HG03060 (cell line): Measurements from ENCODE around the gene POLR2J3.
"Not testable (repeated sequence)": the region's sequence is repeated elsewhere in the genome, so short reads cannot be mapped to it uniquely, and the experiment has no call there.

ENCODE experiments used
- ATAC-seq: cut with Tn5 transposase; IDR thresholded peaks from one replicate; pipeline ENCODE4 v1.9.1; 2021; ENCODE audit warnings: low read depth, moderate number of reproducible peaks; ENCODE audit not compliant: unreplicated experiment

The POLR2J3 gene

DNA sequence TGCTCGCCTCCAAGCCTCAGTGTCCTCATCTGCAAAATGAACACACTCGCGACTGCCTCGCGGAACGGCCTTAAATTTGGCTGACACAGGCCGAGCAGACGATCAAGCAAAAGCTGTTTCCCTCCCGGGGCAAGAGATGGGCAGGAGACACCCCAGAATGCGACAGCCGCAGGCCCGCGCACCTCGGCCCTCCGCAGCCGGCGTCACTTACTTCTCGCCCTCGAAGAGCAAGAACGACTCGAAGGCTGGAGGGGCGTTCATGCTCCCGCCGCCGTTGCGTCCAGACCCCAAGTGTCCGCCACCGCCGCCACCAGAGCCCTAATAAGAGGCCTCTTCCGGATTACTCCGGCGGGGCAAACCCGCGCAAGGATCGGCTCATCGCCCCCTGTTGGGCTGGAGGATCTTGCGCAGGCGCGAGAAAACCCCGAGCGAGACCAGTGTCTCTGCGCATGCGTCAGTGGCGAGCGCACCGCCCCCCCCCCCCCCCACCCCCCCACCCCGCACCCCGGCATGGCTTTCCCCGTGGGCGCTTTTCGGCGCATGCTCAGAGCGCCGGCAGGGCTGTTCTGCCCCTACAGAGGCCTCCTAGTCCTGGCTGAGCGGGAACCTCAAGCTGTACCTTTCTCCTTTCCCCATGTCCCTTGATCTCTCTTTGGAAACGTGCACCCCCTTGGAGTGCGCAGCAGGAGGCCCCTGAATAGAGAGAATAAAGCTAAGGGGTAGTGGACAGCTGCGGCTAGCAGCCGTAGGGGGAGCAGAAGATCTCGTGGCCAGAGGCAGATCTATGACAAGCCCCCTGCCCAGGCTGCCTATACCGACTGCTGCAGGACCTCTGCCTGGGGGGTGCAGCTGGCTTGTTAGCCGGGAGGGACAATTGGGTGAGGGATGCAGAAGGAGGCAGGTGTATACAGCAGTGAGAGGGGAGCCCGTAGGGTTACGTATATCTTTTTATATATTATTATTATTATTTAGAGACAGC is at the start of gene POLR2J3:
TSS of gene POLR2J3 (minus strand) at position 323 of the 979 bp plus-strand sequence. CDS start at position 261, 62 bp downstream.
- peak; percentile 83 for ATAC-seq

DNA sequence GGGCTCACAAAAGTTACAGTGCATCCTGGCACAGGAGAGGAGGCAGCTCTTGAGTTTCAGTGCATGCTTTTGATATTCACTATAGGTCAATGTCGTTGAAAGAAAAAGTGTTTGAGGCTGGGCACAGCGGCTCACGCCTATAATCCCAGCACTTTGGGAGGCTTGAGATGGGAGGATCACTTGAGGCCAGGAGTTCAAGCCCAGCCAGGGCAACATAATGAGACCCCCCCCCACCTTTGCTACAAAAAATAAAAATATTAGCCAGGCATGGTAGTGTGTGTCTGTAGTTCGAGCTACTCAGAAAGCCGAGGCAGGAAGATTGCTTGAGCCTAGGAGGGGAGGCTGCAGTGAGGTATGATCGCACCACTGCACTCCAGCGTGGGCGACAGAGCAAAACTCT is 45.7 kb upstream of the POLR2J3 start:
- ATAC-seq, result not testable (repeated sequence)

DNA sequence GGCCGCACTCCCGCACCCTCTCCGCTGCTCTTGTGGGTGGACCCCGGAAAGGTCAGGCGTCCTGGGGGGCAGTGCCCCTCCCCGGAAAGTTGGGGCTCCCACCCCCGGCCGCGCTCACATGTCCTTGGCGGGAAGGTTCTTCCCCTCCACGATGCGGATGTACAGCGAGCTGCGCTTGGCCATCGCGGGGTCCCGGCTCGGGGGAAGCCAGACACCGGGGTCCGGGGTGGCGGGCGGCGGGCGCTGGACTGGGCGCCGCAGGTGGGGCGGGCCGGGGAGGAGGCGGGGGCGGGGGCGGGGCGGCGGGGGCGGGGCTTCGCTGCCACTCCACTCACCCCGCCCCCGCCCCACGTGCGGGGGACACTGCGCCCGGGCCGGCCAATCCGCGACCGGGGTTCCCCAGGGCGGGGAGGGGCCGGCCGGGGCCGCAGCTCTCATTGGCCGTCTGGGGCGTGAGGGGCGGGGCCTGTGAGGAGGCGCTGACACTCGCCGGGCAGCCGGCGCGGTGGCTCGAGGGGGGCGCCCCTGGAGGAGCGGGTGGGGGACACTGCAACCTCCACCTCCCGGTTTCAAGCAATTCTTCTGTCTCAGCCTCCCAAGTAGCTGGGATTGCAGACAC is 44.2 kb upstream of the POLR2J3 start, which contains the start of gene RASA4:
TSS of gene RASA4 (minus strand) at position 250 of the 619 bp plus-strand sequence. CDS start at position 183, 67 bp downstream.
- not testable (repeated sequence) for ATAC-seq

GRCh38 chr7:102615930-102616329 is 43.5 kb upstream of the POLR2J3 start:
- not testable (repeated sequence) for ATAC-seq

DNA sequence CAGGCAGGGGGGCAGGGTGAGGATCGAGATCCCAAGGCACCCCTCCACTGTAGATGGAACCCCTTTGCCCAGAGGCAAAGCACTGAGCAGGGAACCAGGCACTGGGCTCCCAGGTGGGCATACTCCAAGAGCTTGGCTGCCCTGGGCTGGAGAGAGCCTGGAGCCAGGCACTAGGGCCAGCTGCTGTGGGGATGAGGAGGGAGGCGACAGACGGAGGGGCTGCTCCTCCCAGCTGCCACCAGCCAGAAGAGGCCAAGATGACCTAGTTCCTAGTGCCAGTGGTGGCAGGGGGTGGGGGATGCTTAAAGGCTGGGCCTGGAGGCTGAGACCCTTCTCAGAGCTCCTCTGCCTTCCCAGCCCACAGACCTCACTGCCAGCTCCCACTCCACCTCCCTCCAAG is 42.5 kb upstream of the POLR2J3 start:
- ATAC-seq, result not testable (repeated sequence)

DNA sequence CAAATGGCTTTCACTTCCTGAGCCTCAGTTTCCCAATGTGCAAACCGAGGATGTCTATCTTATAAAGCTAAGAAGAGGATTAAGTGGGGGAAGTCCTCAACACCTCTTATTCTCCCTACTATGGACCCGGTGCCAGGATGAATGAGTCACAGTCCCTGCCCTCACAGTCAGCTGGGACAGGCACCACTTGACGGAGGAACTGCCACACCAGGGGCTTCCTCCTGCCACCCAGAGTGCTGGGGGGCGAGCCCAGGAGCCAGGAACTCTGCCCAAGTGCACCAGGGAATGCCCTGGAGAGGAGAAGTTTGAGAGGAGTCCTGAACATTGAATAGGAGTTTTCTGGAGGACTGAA is 41.9 kb upstream of the POLR2J3 start:
- ATAC-seq, result peak; percentile 16

DNA sequence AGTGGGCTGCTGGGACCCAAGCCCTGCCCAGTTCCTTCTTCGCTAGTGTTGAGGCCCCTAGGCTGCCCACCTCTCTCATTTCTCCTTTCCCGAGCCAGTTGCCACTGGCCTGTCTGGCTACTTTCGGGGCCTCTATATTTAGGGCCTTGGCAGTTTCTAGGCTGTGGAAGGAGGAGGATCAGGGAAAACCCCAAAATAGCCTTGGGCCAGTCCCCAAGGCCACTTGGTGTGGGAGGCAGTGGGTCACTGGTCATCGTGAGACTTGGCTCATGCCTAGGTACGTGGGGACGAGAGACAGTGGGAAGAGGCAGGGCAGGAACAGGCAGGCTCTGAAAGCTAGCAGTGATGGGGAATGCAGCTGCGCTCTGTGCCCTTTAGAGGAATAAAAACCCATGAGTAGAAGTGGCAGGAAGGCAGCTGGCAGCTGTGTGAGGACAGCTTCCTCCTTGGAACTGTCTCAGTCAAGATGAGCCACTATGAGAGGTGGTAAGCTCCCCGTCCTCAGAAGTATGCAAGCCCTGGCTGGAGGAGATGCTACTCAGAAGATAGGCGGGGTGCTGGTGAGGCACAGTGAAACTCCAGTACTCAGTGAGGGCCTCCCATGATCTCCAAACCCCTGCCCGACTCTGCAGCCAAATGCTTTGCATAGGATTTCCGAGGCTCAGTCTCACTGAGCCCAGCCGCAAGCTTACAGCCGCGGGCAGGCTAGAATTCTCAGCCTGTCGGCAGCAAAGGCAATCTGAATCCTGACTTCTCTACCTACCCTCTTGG is 41.4 kb upstream of the POLR2J3 start:
- peak; percentile 65 for ATAC-seq

DNA sequence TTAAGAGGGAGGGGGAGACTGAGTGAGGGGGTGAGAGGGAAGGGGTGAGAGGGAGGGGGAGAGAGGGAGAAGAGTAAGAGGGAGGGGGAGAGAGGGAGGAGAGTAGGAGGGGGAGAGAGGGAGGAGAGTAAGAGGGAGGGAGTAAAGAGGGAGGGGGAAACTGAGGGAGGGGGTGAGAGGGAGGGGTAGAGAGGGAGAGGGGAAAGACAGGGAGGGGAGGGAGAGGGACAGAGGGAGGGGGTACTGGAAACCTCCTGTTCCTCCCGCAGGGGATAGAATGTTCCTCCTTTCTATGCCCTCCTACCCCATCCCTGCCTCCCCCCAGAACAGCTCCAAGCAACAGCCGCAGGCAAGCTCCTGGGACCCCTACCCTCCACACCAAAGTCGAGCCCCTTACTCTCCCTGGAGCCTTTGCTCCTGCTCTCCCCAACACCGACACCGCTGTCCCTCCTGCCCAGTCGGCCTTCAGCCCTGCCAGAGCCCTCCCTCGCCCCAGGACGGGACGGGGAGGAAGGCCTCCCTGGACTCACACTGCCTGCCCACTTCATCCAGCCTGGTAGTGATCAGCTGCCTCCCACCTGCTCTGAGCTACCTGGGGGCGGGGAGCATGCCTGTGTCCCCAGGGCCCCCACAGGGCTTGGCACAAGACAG is 39.4 kb upstream of the POLR2J3 start:
- ATAC-seq, result not testable (repeated sequence)

DNA sequence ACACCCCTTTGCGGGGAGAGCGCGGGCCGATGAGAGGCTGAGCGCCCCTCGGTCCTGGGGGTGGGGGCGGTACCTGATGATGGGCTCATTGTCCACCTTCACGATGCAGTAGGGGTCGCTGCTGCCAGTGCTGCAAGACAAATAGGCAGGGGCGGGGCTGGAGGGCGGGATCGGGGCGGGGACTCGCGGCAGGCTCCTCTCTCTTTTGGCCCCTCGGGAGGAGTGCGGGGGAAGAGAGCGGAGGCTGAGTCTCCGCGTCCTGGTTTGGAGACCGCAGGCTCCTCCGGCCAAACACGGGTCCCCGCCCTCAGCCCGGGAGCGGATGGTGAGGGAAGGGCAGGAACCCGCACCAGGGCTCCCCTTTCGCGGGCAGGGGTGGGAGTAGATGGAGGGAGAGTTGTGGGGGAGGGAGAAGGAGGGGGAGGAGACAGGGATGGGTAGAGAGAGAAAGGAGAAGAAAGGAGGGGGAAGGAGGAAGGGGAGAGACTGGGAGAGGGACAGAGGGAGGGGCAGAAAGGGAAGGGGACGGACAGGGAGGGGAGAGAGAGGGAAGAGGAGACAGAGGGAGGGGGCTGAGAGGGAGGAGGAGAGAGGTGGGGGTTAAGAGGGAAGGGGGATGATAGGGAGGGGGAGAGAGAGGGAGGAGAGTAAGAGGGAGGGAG is 38.8 kb upstream of the POLR2J3 start:
- not testable (repeated sequence) for ATAC-seq

GRCh38 chr7:102610441-102610840 is 38.1 kb upstream of the POLR2J3 start:
- ATAC-seq, result not testable (repeated sequence)

GRCh38 chr7:102609734-102610133 is 37.4 kb upstream of the POLR2J3 start:
- ATAC-seq, result not testable (repeated sequence)

GRCh38 chr7:102606848-102607247 is 34.5 kb upstream of the POLR2J3 start:
- ATAC-seq, result not testable (repeated sequence)

DNA sequence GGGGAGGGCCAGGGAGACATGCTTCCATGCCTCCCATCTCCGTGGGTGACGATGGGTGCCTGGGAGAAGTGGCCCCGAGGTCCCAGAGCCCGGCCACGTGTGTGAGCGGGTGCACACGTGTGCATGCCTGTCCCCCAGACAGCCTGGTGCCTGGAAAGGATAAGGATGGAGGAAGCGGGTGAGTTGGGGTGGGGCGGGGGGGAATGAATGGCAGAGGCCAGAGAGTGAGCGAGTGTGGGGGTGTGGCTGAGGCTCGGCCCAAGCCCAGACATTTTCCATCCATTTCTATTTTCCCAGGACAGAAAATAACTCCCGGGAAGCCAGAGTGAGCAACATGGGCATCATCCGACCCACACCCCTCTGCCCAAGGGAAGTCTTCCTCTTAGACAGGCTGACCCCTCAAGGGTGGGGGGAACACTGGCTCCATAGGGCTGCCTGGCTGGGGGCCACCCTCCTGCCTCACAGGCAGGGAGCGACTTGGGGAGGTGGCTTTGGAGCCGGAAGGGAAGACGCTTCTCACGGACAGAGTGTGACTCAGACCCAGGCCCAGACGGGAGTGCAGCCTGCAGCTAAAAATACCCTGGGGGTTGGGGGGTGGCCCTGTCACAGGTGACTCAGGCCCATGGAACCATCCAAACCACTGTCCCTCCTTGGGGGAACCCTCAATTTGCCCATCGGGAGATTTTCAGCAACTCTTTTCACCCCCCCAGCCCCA is 32.2 kb upstream of the POLR2J3 start:
- not testable (repeated sequence) for ATAC-seq

DNA sequence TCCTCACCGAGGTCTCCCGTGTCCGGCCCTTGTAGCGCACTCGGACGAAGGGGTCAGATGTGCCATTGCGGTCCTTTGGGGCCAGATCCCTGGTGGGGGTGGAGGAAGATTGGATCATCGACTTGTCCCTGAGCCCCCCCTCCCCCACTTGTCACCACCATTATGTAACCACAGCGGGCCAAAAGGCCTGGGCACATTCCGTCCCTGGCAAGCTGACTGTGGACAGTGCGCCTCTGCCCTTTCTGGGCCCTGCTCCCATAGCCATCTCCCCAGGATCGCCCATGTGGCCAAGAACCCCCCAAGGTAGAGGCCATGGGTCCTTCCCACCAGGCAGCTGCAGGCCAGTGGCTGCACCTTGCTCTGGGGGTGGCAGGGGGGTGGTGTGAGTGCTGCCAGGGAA is 29.9 kb upstream of the POLR2J3 start:
- not testable (repeated sequence) for ATAC-seq

GRCh38 chr7:102599699-102600098 is 27.3 kb upstream of the POLR2J3 start:
- ATAC-seq, result not testable (repeated sequence)

DNA sequence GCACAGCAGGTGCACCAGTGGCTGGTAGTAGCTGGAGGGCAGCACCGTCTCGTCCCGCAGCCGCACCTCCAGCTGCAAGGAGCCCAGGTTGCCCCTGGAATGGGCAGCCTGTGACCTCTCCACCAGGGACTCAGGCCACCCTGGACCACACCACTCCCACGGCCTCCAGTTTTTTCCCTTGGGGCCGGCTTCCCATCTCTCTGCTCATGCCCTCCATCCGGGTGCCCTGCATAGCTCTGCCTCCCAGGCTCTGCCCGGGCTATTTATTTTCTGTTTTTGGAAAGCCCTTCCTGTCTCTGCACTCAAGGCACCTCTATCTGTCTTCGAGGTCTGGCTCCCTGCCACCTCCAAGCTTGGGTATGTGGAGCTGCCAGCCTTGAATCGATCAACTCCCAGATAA is 23.7 kb upstream of the POLR2J3 start:
- ATAC-seq, result not testable (repeated sequence)

- ATAC-seq, result peak; percentile 35
Measured at GRCh38 chr7:102593637-102594334, 21.4 kb upstream of the POLR2J3 start.

- not testable (repeated sequence) for ATAC-seq
Measured at GRCh38 chr7:102592477-102593019, 20.2 kb upstream of the POLR2J3 start.
